Measurements from ENCODE around the gene ERCC6L2. TPM values are rescaled to one million over a fixed set of nuclear protein-coding genes. Genes with fewer than 3 reads are reported as not detected.

Gene ERCC6L2
- total and polyA plus RNA-seq, 2 of the 8 experiments (the other 6 are each of a cell fraction or from before 2014, with no cell fraction given) = 9.8 to 50.0 TPM

DNA sequence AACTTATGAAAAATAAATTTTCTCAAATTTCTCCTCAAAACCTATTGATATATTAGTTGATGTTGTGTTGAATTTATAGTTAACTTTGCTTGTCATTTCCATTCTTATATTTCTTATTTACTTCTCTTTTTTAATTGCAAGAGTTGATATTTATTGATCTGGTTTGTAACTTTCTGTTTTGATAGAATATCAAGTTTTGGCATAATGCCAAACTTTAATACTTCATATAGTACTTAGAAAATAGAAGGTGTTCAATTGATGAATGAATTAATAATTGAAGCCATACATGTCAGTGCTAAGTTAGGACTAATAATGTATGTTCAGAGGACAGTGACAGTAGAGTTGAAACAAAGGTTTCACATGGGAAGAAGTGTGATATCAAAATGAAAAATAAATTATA, 27.9 kb downstream of the ERCC6L2 start:
- Histone ChIP-seq H2BK120ac (replicated peaks; ENCODE audit: low read depth, low read length) (no peak overlapping the region), H3K4ac (replicated peaks; ENCODE audit: insufficient read length, low read depth, low read length) (no peak overlapping the region), H3K56ac (replicated peaks; ENCODE audit: insufficient read length, low read depth, low read length) (no peak overlapping the region), H3K4me2 (ENCODE audit: insufficient read depth in 1 of 2, low read depth in 2 of 2, low read length in 2 of 2) (no peak overlapping the region), H3K4me1 (replicated peaks in 1 of 4; ENCODE audit: control insufficient read depth in 3 of 4, insufficient read depth in 4 of 4, low read length in 3 of 4) (0 out of 7 replicates have a peak, but pooled peaks cover 0 to 4% (median 0%) of the 10 kb centered on the region in 4 experiments), H2AK5ac (ENCODE audit: low read depth, low read length) (no peak overlapping the region), H2BK15ac (ENCODE audit: low read length) (no peak overlapping the region), H3K4me3 (ENCODE audit: extremely low read depth in 1 of 4, insufficient read depth in 2 of 4, low read depth in 3 of 4, low read length in 4 of 4) (no peak overlapping the region), H3K79me1 (ENCODE audit: low read depth, low read length) (no peaks in the 10 kb centered on the region), H3K9me3 (ENCODE audit: insufficient read depth in 2 of 2, low read depth in 1 of 2, low read length in 1 of 2) (no peaks in the 10 kb centered on the region), H4K91ac (replicated peaks; ENCODE audit: insufficient read length, low read length) (no peak overlapping the region), H3K27me3 (replicated peaks in 1 of 4; ENCODE audit: control insufficient read depth in 3 of 4, extremely low read depth in 1 of 4, insufficient read depth in 3 of 4, low read length in 3 of 4) (no peaks in the 10 kb centered on the region), H2BK20ac (ENCODE audit: low read length) (no peak overlapping the region), H3K18ac (ENCODE audit: extremely low read depth, low read length) (no peak overlapping the region), H4K5ac (ENCODE audit: insufficient read length, low read depth, low read length) (no peak overlapping the region), H3K36me3 (ENCODE audit: control insufficient read depth in 2 of 4, insufficient read depth in 4 of 4, low read length in 3 of 4) (peaks cover 0 to 3% (median 0%) of the 10 kb centered on the region in 4 experiments; a peak in 1 of 8 replicates), H3K23me2 (ENCODE audit: low read depth, low read length) (no peaks in the 10 kb centered on the region), H3K79me2 (ENCODE audit: control insufficient read depth in 1 of 2, insufficient read depth in 2 of 2, low read length in 2 of 2) (peaks cover 0 to 12% of the 10 kb centered on the region in 2 experiments; a peak in 1 of 4 replicates), H3K27ac (ENCODE audit: low read depth, low read length) (no peak overlapping the region), H3K23ac (ENCODE audit: insufficient read length) (no peak overlapping the region), H3K14ac (ENCODE audit: insufficient read length) (no peak overlapping the region), H2BK5ac (ENCODE audit: low read depth, low read length) (no peak overlapping the region), H3K9ac (replicated peaks in 1 of 4; ENCODE audit: extremely low read depth in 1 of 4, low read depth in 3 of 4, low read length in 3 of 4) (no peak overlapping the region), H4K8ac (ENCODE audit: extremely low read depth, insufficient read depth, low read length) (no peak overlapping the region), H4K20me1 (replicated peaks in 1 of 2; ENCODE audit: control insufficient read depth in 1 of 2, insufficient read depth in 2 of 2, low read length in 2 of 2) (no peaks in the 10 kb centered on the region), H2BK12ac (ENCODE audit: low read depth, low read length) (no peak overlapping the region), H2AFZ (ENCODE audit: low read length) (no peak overlapping the region)
- ChIA-PET POLR2A (ENCODE audit: partially characterized antibody) (no interaction called here), CTCF (ENCODE audit: partially characterized antibody) (interaction anchor here (1.0 kb wide), 1 partner anchor 167 kb away, joined by 4 read pairs; no protein-coding TSS in a partner anchor)
- DNase-seq (ENCODE audit: low read depth in 1 of 2, low spot score in 2 of 2) (no peak), FAIRE-seq (no peak)
- TF ChIP-seq ZNF274 (IDR thresholded peaks at IDR 0.05; ENCODE audit: borderline replicate concordance, extremely low read depth, low read length) (no peak), TAF1 (IDR thresholded peaks at IDR 0.05; ENCODE audit: low read depth, low read length) (no peak), CEBPB (IDR thresholded peaks at IDR 0.05; ENCODE audit: low read depth, low read length) (no peak), GABPA (IDR thresholded peaks at IDR 0.05; ENCODE audit: borderline replicate concordance, insufficient read depth, low read length) (no peak), HDAC6 (IDR thresholded peaks at IDR 0.05; ENCODE audit: low read depth, low read length) (no peak), YY1 (IDR thresholded peaks at IDR 0.05; ENCODE audit: low read depth, low read length) (no peak), HDAC2 (IDR thresholded peaks at IDR 0.05; ENCODE audit: borderline replicate concordance in 1 of 2, low read depth in 2 of 2, low read length in 2 of 2) (no peak), ASH2L (IDR thresholded peaks at IDR 0.05; ENCODE audit: low read length) (no peak), EZH2 (IDR thresholded peaks at IDR 0.05; ENCODE audit: low read depth, low read length, severe bottlenecking) (no peak), RFX5 (IDR thresholded peaks at IDR 0.05; ENCODE audit: borderline replicate concordance, low read depth, low read length) (no peak), SIX5 (IDR thresholded peaks at IDR 0.05; ENCODE audit: low read depth, low read length) (no peak), BCL11A (IDR thresholded peaks at IDR 0.05; ENCODE audit: low read depth in 2 of 2, low read length in 2 of 2) (no peak)
- TF ChIP-seq, protein P1, sequence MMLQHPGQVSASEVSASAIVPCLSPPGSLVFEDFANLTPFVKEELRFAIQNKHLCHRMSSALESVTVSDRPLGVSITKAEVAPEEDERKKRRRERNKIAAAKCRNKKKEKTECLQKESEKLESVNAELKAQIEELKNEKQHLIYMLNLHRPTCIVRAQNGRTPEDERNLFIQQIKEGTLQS (IDR thresholded peaks at IDR 0.05; ENCODE audit: insufficient read depth, low read depth, low read length) = no peak
- TF ChIP-seq, protein P2, sequence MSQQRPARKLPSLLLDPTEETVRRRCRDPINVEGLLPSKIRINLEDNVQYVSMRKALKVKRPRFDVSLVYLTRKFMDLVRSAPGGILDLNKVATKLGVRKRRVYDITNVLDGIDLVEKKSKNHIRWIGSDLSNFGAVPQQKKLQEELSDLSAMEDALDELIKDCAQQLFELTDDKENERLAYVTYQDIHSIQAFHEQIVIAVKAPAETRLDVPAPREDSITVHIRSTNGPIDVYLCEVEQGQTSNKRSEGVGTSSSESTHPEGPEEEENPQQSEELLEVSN (IDR thresholded peaks at IDR 0.05) = no peak
